ENCODE data around the gene GNB5. TPM values are rescaled to one million over a fixed set of nuclear protein-coding genes. Genes with fewer than 3 reads are reported as not detected.
"Not testable (repeated sequence)": the region's sequence is repeated elsewhere in the genome, so short reads cannot be mapped to it uniquely, and the experiment has no call there.

GNB5 gene
- 22.3 to 23.1 TPM (median 22.5 TPM) in 3 replicates for total RNA-seq

DNA sequence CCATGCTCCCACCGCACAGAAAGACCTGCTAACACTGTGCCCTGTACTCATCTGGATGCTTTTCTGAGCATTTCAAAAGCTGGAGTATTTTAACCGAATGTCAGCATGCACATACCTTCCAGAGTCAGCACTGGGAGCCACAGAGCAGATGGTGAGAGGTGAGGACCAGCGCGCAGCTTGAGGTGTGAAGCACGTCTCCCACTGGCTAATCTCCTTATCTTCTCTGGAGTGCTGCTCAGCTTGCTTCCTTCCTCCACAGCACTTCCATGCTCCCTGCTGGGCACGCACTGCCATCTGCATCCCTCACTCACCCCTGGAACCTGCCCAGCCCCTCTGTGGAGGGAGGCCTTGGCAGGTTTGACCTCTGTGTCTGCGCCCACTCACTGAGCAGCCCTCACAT is at the start of gene GNB5:
GNB5 (minus strand) TSS at position 186 of the 400 bp plus-strand sequence. CDS start 6,716 bp downstream, outside the sequence.
- Mint-ChIP-seq H3K36me3 (no peaks in the 10 kb centered on the region), H3K27ac (no peak within 1 kb of the TSS), H3K4me3 (no peak within 1 kb of the TSS), H3K9me3 (no peaks in the 10 kb centered on the region), H3K4me1 (no peaks in the 10 kb centered on the region), H3K27me3 (ENCODE audit: low read depth) (no peaks in the 10 kb centered on the region)
- no peak for TF ChIP-seq CTCF (IDR thresholded peaks at IDR 0.05; ENCODE audit: unreplicated experiment)
- DNase-seq (ENCODE audit: low spot score in 2 of 2, unreplicated experiment in 2 of 2) = no peak

DNA sequence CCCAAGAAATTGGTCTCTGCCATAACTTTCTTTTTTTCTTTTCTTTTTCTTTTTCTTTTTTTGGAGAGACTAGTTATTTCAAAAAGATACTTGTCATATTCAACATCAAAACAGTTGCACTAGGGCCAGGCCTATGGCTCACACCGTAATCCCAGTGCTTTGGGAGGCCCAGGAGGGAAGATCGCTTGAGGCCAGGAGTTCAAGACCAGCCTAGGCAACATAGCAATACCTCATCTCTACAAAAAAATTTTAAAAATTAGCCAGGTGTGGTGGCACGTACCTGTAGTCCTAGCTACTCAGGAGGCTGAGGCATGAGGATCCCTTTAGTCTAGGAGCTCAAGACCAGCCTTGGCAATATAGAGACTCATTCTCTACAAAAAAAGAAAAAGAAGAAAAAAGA is 49.0 kb upstream of the GNB5 start:
- TF ChIP-seq CTCF (IDR thresholded peaks at IDR 0.05; ENCODE audit: unreplicated experiment) = no peak
- H3K27ac Mint-ChIP-seq = no peak overlapping the region
- DNase-seq (ENCODE audit: low spot score in 2 of 2, unreplicated experiment in 2 of 2) = no peak
- H3K27me3 Mint-ChIP-seq (ENCODE audit: low read depth) = no peaks in the 10 kb centered on the region
- H3K36me3 Mint-ChIP-seq = peaks cover 23% of the 10 kb centered on the region
- H3K4me3 Mint-ChIP-seq = no peak overlapping the region
- no peaks in the 10 kb centered on the region for H3K4me1 Mint-ChIP-seq
- H3K9me3 Mint-ChIP-seq = no peaks in the 10 kb centered on the region

DNA sequence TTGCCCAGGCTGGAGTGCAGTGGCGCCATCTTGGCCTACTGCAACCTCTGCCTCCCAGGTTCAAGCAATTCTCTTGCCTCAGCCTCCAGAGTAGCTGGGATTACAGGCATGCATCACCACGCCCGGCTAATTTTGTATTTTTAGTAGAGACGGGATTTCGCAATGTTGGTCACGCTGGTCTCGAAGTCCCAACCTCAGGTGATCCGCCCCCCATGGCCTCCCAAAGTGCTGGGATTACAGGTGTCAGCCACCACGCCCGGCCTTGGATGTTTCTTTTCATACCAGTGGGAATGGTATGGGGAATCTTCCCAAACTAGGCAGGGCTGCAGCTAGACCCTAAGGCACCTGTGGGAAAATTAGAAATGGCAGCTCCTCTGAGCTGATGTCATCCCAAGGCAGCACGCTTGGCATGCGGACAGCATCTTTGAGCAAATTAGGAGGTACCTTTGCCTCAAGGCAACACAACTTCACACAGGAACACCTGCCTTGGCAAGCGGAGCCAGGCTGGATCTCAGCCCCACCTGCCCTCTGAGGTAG is 47.9 kb upstream of the GNB5 start:
- not testable (repeated sequence) for H3K27me3 Mint-ChIP-seq (ENCODE audit: low read depth); H3K27ac Mint-ChIP-seq; H3K4me1 Mint-ChIP-seq; DNase-seq (ENCODE audit: low spot score in 2 of 2, unreplicated experiment in 2 of 2); H3K9me3 Mint-ChIP-seq; H3K4me3 Mint-ChIP-seq
- peaks cover 19% of the 10 kb centered on the region for H3K36me3 Mint-ChIP-seq

- no peak for TF ChIP-seq CTCF (IDR thresholded peaks at IDR 0.05; ENCODE audit: unreplicated experiment)
- DNase-seq (ENCODE audit: low spot score in 2 of 2, unreplicated experiment in 2 of 2) = no peak
- no peak overlapping the region for H3K4me3 Mint-ChIP-seq
- peaks cover 17% of the 10 kb centered on the region for H3K36me3 Mint-ChIP-seq
- H3K27ac Mint-ChIP-seq = no peak overlapping the region
- no peaks in the 10 kb centered on the region for H3K27me3 Mint-ChIP-seq (ENCODE audit: low read depth)
- no peaks in the 10 kb centered on the region for H3K4me1 Mint-ChIP-seq
- no peaks in the 10 kb centered on the region for H3K9me3 Mint-ChIP-seq
Observed at GRCh38 chr15:52238149-52238548, 47.0 kb upstream of the GNB5 start.

DNA sequence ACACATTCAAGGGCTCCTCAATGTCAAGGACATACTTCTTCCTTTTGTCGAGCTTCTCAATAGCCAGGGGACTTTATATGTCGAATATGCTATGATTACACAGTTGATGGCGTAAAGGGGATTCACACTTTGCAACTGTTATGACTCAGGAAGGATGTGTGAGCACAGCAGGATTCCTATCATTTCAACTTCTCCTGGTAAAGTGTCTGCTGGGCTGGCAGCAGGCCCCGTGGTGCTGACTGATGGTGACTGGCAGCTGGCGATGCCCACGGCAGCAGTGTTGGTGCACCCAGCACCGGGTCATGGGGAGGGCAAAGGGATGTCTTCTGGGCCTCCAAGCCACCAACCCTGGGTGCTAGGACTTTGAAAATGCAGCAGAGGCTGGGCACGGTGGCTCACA is 44.8 kb upstream of the GNB5 start:
- H3K27ac Mint-ChIP-seq = no peak overlapping the region
- no peak for TF ChIP-seq CTCF (IDR thresholded peaks at IDR 0.05; ENCODE audit: unreplicated experiment)
- H3K9me3 Mint-ChIP-seq = no peaks in the 10 kb centered on the region
- peaks cover 9% of the 10 kb centered on the region for H3K4me1 Mint-ChIP-seq
- no peak for DNase-seq (ENCODE audit: low spot score in 2 of 2, unreplicated experiment in 2 of 2)
- H3K4me3 Mint-ChIP-seq = no peak overlapping the region
- H3K36me3 Mint-ChIP-seq = peaks cover 7% of the 10 kb centered on the region
- no peaks in the 10 kb centered on the region for H3K27me3 Mint-ChIP-seq (ENCODE audit: low read depth)

- Mint-ChIP-seq H3K9me3 (no peaks in the 10 kb centered on the region), H3K27me3 (ENCODE audit: low read depth) (no peaks in the 10 kb centered on the region), H3K4me3 (no peak overlapping the region), H3K27ac (no peak overlapping the region), H3K36me3 (peaks cover 4% of the 10 kb centered on the region), H3K4me1 (peaks cover 9% of the 10 kb centered on the region)
- DNase-seq (ENCODE audit: low spot score in 2 of 2, unreplicated experiment in 2 of 2) = no peak
- no peak for TF ChIP-seq CTCF (IDR thresholded peaks at IDR 0.05; ENCODE audit: unreplicated experiment)
Observed at GRCh38 chr15:52234596-52235541, 43.7 kb upstream of the GNB5 start.
